Kidney tubule cell (primary cell): ENCODE measurements around the gene VOPP1.

Source experiments
- DNase-seq: peaks from one replicate; pipeline ENCODE4 v3.0.0-alpha.2; 2018; ENCODE audit warnings: low spot score

VOPP1 gene

GRCh38 chr7:55532150-55532917 is 40.0 kb downstream of the VOPP1 start:
- peak; percentile 30 for DNase-seq

- no peak for DNase-seq
Observed at GRCh38 chr7:55531536-55531935, 40.8 kb downstream of the VOPP1 start.

GRCh38 chr7:55527307-55527706 is 45.0 kb downstream of the VOPP1 start:
- DNase-seq, result no peak

GRCh38 chr7:55526770-55527169 is 45.5 kb downstream of the VOPP1 start:
- no peak for DNase-seq

- DNase-seq, result no peak
Observed at GRCh38 chr7:55526329-55526728, 46.0 kb downstream of the VOPP1 start.

GRCh38 chr7:55524558-55525310 is 47.6 kb downstream of the VOPP1 start:
- no peak for DNase-seq

- no peak for DNase-seq
Observed at GRCh38 chr7:55523366-55523765, 48.9 kb downstream of the VOPP1 start.

- DNase-seq, result no peak
Observed at GRCh38 chr7:55521917-55522902, 50.1 kb downstream of the VOPP1 start.

- no peak for DNase-seq
Observed at GRCh38 chr7:55521512-55521911, 50.8 kb downstream of the VOPP1 start.

- DNase-seq, result no peak
Observed at GRCh38 chr7:55520426-55521140, 51.7 kb downstream of the VOPP1 start.

- DNase-seq, result no peak
Observed at GRCh38 chr7:55518836-55519235, 53.5 kb downstream of the VOPP1 start.

- DNase-seq, result no peak
Observed at GRCh38 chr7:55517936-55518689, 54.2 kb downstream of the VOPP1 start.

GRCh38 chr7:55517191-55517633 is 55.1 kb downstream of the VOPP1 start:
- no peak for DNase-seq

- DNase-seq, result no peak
Observed at GRCh38 chr7:55516409-55516808, 55.9 kb downstream of the VOPP1 start.

- DNase-seq, result no peak
Observed at GRCh38 chr7:55515569-55516279, 56.6 kb downstream of the VOPP1 start.

- no peak for DNase-seq
Observed at GRCh38 chr7:55514546-55515265, 57.6 kb downstream of the VOPP1 start.

GRCh38 chr7:55513868-55514267 is 58.4 kb downstream of the VOPP1 start:
- no peak for DNase-seq

GRCh38 chr7:55512635-55513191 is 59.6 kb downstream of the VOPP1 start:
- no peak for DNase-seq

- DNase-seq, result no peak
Observed at GRCh38 chr7:55510621-55511020, 61.7 kb downstream of the VOPP1 start.
